IPS DF 4.7 (cell line): ENCODE measurements around the gene FTMT.
"Not testable (repeated sequence)": the region's sequence is repeated elsewhere in the genome, so short reads cannot be mapped to it uniquely, and the experiment has no call there.

Source experiments
- DNase-seq: peaks from one replicate; pipeline ENCODE4 v3.0.0-alpha.2; 2013; ENCODE audit warnings: low spot score; ENCODE audit errors: extremely low read depth

Gene FTMT

GRCh38 chr5:121851643-121852574 lies at the start of gene FTMT:
Gene FTMT, plus strand, starts transcription at chr5:121851882. Its CDS starts 82 bp downstream, at chr5:121851964.
- no peak for DNase-seq

- not testable (repeated sequence) for DNase-seq
Measured at GRCh38 chr5:121805251-121805650, 46.4 kb upstream of the FTMT start.

- no peak for DNase-seq
Measured at GRCh38 chr5:121805911-121806310, 45.8 kb upstream of the FTMT start.

GRCh38 chr5:121816164-121816563 lies 35.5 kb upstream of the FTMT start:
- DNase-seq = no peak

- DNase-seq = no peak
Measured at GRCh38 chr5:121819682-121820261, 31.9 kb upstream of the FTMT start.

GRCh38 chr5:121833617-121834016 lies 18.1 kb upstream of the FTMT start:
- DNase-seq = no peak

GRCh38 chr5:121834021-121834420 lies 17.7 kb upstream of the FTMT start:
- no peak for DNase-seq

- no peak for DNase-seq
Measured at GRCh38 chr5:121841892-121842291, 9.8 kb upstream of the FTMT start.

GRCh38 chr5:121850272-121850671 lies 1.4 kb upstream of the FTMT start:
- DNase-seq = no peak

GRCh38 chr5:121853850-121854249 lies 2.2 kb downstream of the FTMT start:
- DNase-seq = no peak

GRCh38 chr5:121862801-121863200 lies 11.1 kb downstream of the FTMT start:
- no peak for DNase-seq

GRCh38 chr5:121863753-121864285 lies 12.1 kb downstream of the FTMT start:
- DNase-seq = no peak

GRCh38 chr5:121867403-121867802 lies 15.7 kb downstream of the FTMT start:
- DNase-seq = no peak

- DNase-seq = no peak
Measured at GRCh38 chr5:121870489-121870888, 18.8 kb downstream of the FTMT start.

GRCh38 chr5:121872856-121873255 lies 21.2 kb downstream of the FTMT start:
- no peak for DNase-seq

GRCh38 chr5:121873409-121873808 lies 21.7 kb downstream of the FTMT start:
- DNase-seq = no peak

GRCh38 chr5:121885630-121886029 lies 33.9 kb downstream of the FTMT start:
- DNase-seq = no peak

GRCh38 chr5:121887727-121888126 lies 36.0 kb downstream of the FTMT start:
- DNase-seq = no peak

- no peak for DNase-seq
Measured at GRCh38 chr5:121890297-121890858, 38.7 kb downstream of the FTMT start.

GRCh38 chr5:121897341-121897740 lies 45.7 kb downstream of the FTMT start:
- DNase-seq = no peak

GRCh38 chr5:121899346-121899745 lies 47.7 kb downstream of the FTMT start:
- no peak for DNase-seq
